SK-N-SH (cell line): ENCODE results near the gene SRGAP1.

Experiments
- EP300 ChIP-seq, 2 experiments: IDR thresholded peaks; 2 replicates each; pipeline versions ENCODE4 v1.4.0 to v1.6.1; 2012; ENCODE audit warnings: borderline replicate concordance in 1 of 2, low read depth in 1 of 2, low read length in 1 of 2
- FOXM1 ChIP-seq: IDR thresholded peaks from 2 replicates; pipeline ENCODE4 v1.4.0; 2012; ENCODE audit warnings: low read depth, mild to moderate bottlenecking
- MXI1 ChIP-seq: IDR thresholded peaks from 2 replicates; pipeline ENCODE4 v1.6.1; 2012; ENCODE audit warnings: mild to moderate bottlenecking, low read depth, low read length, improper control_type of control experiment
- NFIC ChIP-seq: IDR thresholded peaks from 2 replicates; pipeline ENCODE4 v1.4.0; 2012; ENCODE audit warnings: borderline replicate concordance
- TAF1 ChIP-seq: IDR thresholded peaks from 2 replicates; pipeline ENCODE4 v1.6.1; 2012; ENCODE audit warnings: low read depth, mild to moderate bottlenecking, low read length, moderate library complexity, borderline replicate concordance
- TF ChIP-seq, protein P1 (sequence below): IDR thresholded peaks from 2 replicates; pipeline ENCODE4 v1.4.0; 2012; ENCODE audit warnings: low read depth, borderline replicate concordance
- TF ChIP-seq, protein P2 (sequence below): IDR thresholded peaks from 2 replicates; pipeline ENCODE4 v1.6.1; 2012; ENCODE audit warnings: mild to moderate bottlenecking, low read depth, low read length, moderate library complexity

DNA sequence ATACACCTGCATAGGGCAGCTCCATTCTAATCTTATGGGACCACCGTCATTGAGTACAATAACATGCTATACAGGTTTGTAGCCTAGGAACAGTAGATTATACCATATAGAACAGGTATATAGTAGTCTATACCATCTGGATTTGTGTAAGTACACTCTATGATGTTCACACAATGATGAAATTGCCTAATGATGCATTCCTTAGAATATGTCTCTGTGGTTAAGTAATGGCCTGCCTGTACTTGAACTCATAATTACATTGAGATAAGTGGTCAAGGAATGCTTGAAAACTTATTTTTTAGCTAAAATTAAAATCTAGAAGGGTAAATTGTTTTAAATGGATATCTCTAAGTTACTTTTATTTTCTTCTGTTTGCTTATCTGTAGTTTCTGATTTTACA lies 152.7 kb downstream of the SRGAP1 start:
- TF ChIP-seq FOXM1 = no peak
- TF ChIP-seq NFIC = no peak
- no peak for TF ChIP-seq MXI1
- TF ChIP-seq, protein P1, sequence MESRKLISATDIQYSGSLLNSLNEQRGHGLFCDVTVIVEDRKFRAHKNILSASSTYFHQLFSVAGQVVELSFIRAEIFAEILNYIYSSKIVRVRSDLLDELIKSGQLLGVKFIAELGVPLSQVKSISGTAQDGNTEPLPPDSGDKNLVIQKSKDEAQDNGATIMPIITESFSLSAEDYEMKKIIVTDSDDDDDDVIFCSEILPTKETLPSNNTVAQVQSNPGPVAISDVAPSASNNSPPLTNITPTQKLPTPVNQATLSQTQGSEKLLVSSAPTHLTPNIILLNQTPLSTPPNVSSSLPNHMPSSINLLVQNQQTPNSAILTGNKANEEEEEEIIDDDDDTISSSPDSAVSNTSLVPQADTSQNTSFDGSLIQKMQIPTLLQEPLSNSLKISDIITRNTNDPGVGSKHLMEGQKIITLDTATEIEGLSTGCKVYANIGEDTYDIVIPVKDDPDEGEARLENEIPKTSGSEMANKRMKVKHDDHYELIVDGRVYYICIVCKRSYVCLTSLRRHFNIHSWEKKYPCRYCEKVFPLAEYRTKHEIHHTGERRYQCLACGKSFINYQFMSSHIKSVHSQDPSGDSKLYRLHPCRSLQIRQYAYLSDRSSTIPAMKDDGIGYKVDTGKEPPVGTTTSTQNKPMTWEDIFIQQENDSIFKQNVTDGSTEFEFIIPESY = no peak
- TF ChIP-seq EP300 (IDR thresholded peaks at IDR 0.05; ENCODE audit: borderline replicate concordance in 1 of 2, low read depth in 1 of 2, low read length in 1 of 2) = no peak
- TF ChIP-seq TAF1 = no peak
- TF ChIP-seq, protein P2, sequence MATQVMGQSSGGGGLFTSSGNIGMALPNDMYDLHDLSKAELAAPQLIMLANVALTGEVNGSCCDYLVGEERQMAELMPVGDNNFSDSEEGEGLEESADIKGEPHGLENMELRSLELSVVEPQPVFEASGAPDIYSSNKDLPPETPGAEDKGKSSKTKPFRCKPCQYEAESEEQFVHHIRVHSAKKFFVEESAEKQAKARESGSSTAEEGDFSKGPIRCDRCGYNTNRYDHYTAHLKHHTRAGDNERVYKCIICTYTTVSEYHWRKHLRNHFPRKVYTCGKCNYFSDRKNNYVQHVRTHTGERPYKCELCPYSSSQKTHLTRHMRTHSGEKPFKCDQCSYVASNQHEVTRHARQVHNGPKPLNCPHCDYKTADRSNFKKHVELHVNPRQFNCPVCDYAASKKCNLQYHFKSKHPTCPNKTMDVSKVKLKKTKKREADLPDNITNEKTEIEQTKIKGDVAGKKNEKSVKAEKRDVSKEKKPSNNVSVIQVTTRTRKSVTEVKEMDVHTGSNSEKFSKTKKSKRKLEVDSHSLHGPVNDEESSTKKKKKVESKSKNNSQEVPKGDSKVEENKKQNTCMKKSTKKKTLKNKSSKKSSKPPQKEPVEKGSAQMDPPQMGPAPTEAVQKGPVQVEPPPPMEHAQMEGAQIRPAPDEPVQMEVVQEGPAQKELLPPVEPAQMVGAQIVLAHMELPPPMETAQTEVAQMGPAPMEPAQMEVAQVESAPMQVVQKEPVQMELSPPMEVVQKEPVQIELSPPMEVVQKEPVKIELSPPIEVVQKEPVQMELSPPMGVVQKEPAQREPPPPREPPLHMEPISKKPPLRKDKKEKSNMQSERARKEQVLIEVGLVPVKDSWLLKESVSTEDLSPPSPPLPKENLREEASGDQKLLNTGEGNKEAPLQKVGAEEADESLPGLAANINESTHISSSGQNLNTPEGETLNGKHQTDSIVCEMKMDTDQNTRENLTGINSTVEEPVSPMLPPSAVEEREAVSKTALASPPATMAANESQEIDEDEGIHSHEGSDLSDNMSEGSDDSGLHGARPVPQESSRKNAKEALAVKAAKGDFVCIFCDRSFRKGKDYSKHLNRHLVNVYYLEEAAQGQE = no peak
